Islet of Langerhans (tissue), 1 donor: ENCODE measurements around the gene ZNRD2.
"Not testable (repeated sequence)": the region's sequence is repeated elsewhere in the genome, so short reads cannot be mapped to it uniquely, and the experiment has no call there.

Experiments used
- FAIRE-seq: peaks from one replicate; lab custom pipeline; 2011; peaks lifted over from hg19 to GRCh38; lab: Jason Lieb, UNC

ZNRD2 gene

GRCh38 chr11:65555693-65556231, 14.5 kb upstream of the ZNRD2 start:
- FAIRE-seq, result no peak

- no peak for FAIRE-seq
Measured at GRCh38 chr11:65556470-65557279, 13.6 kb upstream of the ZNRD2 start.

- no peak for FAIRE-seq
Measured at GRCh38 chr11:65557280-65558001, 12.8 kb upstream of the ZNRD2 start.

- FAIRE-seq, result no peak
Measured at GRCh38 chr11:65558002-65558929, 12.0 kb upstream of the ZNRD2 start, which contains the start of gene LTBP3. LTBP3 (minus strand) TSS chr11:65558359; CDS start chr11:65557959, 400 bp downstream.

GRCh38 chr11:65558930-65559509, 11.3 kb upstream of the ZNRD2 start:
- no peak for FAIRE-seq

- no peak for FAIRE-seq
Measured at GRCh38 chr11:65559535-65559934, 10.7 kb upstream of the ZNRD2 start.

- FAIRE-seq, result no peak
Measured at GRCh38 chr11:65559951-65560537, 10.2 kb upstream of the ZNRD2 start.

- no peak for FAIRE-seq
Measured at GRCh38 chr11:65560555-65561418, 9.5 kb upstream of the ZNRD2 start.

GRCh38 chr11:65562020-65562419, 8.3 kb upstream of the ZNRD2 start:
- no peak for FAIRE-seq

GRCh38 chr11:65562788-65563187, 7.5 kb upstream of the ZNRD2 start:
- no peak for FAIRE-seq

- no peak for FAIRE-seq
Measured at GRCh38 chr11:65563601-65564000, 6.7 kb upstream of the ZNRD2 start.

- FAIRE-seq, result not testable (repeated sequence)
Measured at GRCh38 chr11:65564879-65565559, 5.3 kb upstream of the ZNRD2 start.

- no peak for FAIRE-seq
Measured at GRCh38 chr11:65565624-65566453, 4.4 kb upstream of the ZNRD2 start.

GRCh38 chr11:65569164-65569972, 909 bp upstream of the ZNRD2 start:
- no peak for FAIRE-seq

GRCh38 chr11:65571420-65571819, 1.1 kb downstream of the ZNRD2 start:
- no peak for FAIRE-seq

GRCh38 chr11:65571940-65572339, 1.7 kb downstream of the ZNRD2 start:
- FAIRE-seq, result no peak

- no peak for FAIRE-seq
Measured at GRCh38 chr11:65572356-65573051, 2.2 kb downstream of the ZNRD2 start, which contains the start of gene FAM89B. FAM89B (plus strand) TSS chr11:65572538; CDS start chr11:65572670, 132 bp downstream.
